Measurements from ENCODE around the gene KCNJ3. TPM values are rescaled to one million over a fixed set of nuclear protein-coding genes. Genes with fewer than 3 reads are reported as not detected.

The KCNJ3 gene
- total and polyA plus RNA-seq, 9 of the 15 experiments (the other 6 are each of a cell fraction or from before 2014, with no cell fraction given): not detected

- Histone ChIP-seq H3K9me3 (replicated peaks; ENCODE audit: control insufficient read depth, insufficient read depth, low read depth, low read length) (0 out of 2 replicates have a peak, but pooled peaks cover 3% of the 10 kb centered on the region), H3K4me3 (no peak overlapping the region), H2AFZ (ENCODE audit: low read depth, low read length) (no peak overlapping the region), H3K4me2 (ENCODE audit: insufficient read depth, low read length) (no peak overlapping the region), H3K9ac (ENCODE audit: insufficient read depth in 1 of 2, low read depth in 2 of 2, low read length in 2 of 2) (no peak overlapping the region), H3K4me1 (replicated peaks in 1 of 2; ENCODE audit: control insufficient read depth in 2 of 2, insufficient read depth in 2 of 2, low read length in 2 of 2) (no peaks in the 10 kb centered on the region), H3K27ac (ENCODE audit: extremely low read depth, low read depth, low read length) (no peak overlapping the region), H3K36me3 (ENCODE audit: control insufficient read depth, insufficient read depth, low read length) (no peaks in the 10 kb centered on the region), H3K9me1 (ENCODE audit: control insufficient read depth, insufficient read depth, low read length) (no peaks in the 10 kb centered on the region), H3K27me3 (ENCODE audit: control insufficient read depth in 2 of 2, insufficient read depth in 2 of 2, low read length in 2 of 2) (no peaks in the 10 kb centered on the region), H3K79me2 (ENCODE audit: control insufficient read depth, insufficient read depth, low read length) (no peaks in the 10 kb centered on the region), H4K20me1 (replicated peaks; ENCODE audit: control insufficient read depth, insufficient read depth, low read length) (no peaks in the 10 kb centered on the region)
- POLR2A ChIA-PET: no interaction called here
- intact Hi-C loops (cut with micrococcal nuclease) (no loop called here), in situ Hi-C loops (cut with MboI) (no loop called here)
- FAIRE-seq (no peak), ATAC-seq (no peak), DNase-seq (ENCODE audit: extremely low read depth in 1 of 4, low spot score in 3 of 4) (no peak)
- WGBS (ENCODE audit: insufficient coverage, low coverage, missing lambda C conversion rate): 1% methylated on average over 4 of the region's 4 CpGs
- CTCF ChIA-PET (ENCODE audit: low intra/inter-chr PET ratio): no interaction called here
- BruUV-seq (replicated peaks): no TSS peak
- TF ChIP-seq CBX1 (IDR thresholded peaks at IDR 0.05; ENCODE audit: low read depth) (no peak), ZNF77 (CRISPR knock-in tag; IDR thresholded peaks at IDR 0.05) (no peak), ZNF589 (CRISPR knock-in tag; IDR thresholded peaks at IDR 0.05; ENCODE audit: low read depth) (no peak), SRSF9 (IDR thresholded peaks at IDR 0.05; ENCODE audit: borderline replicate concordance, low read depth, low read length) (no peak), CHD1 (IDR thresholded peaks at IDR 0.05; ENCODE audit: low read length) (no peak), ZNF696 (CRISPR knock-in tag; conservative IDR thresholded peaks at IDR 0.05) (no peak), THRAP3 (IDR thresholded peaks at IDR 0.05; ENCODE audit: borderline replicate concordance) (no peak), HMG20A (CRISPR knock-in tag; conservative IDR thresholded peaks at IDR 0.05) (no peak), TARDBP (IDR thresholded peaks at IDR 0.05) (no peak), NELFE (IDR thresholded peaks at IDR 0.05; ENCODE audit: insufficient read depth, insufficient read length) (no peak), RBBP5 (IDR thresholded peaks at IDR 0.05; ENCODE audit: borderline replicate concordance, insufficient read depth, low read length, poor library complexity, severe bottlenecking) (no peak), PPARD (CRISPR knock-in tag; IDR thresholded peaks at IDR 0.05) (no peak)
- TF ChIP-seq, protein P1, sequence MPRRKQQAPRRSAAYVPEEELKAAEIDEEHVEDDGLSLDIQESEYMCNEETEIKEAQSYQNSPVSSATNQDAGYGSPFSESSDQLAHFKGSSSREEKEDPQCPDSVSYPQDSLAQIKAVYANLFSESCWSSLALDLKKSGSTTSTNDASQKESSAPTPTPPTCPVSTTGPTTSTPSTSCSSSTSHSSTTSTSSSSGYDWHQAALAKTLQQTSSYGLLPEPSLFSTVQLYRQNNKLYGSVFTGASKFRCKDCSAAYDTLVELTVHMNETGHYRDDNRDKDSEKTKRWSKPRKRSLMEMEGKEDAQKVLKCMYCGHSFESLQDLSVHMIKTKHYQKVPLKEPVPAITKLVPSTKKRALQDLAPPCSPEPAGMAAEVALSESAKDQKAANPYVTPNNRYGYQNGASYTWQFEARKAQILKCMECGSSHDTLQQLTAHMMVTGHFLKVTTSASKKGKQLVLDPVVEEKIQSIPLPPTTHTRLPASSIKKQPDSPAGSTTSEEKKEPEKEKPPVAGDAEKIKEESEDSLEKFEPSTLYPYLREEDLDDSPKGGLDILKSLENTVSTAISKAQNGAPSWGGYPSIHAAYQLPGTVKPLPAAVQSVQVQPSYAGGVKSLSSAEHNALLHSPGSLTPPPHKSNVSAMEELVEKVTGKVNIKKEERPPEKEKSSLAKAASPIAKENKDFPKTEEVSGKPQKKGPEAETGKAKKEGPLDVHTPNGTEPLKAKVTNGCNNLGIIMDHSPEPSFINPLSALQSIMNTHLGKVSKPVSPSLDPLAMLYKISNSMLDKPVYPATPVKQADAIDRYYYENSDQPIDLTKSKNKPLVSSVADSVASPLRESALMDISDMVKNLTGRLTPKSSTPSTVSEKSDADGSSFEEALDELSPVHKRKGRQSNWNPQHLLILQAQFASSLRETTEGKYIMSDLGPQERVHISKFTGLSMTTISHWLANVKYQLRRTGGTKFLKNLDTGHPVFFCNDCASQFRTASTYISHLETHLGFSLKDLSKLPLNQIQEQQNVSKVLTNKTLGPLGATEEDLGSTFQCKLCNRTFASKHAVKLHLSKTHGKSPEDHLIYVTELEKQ (CRISPR knock-in tag; IDR thresholded peaks at IDR 0.05): no peak
- TF ChIP-seq, protein P2, sequence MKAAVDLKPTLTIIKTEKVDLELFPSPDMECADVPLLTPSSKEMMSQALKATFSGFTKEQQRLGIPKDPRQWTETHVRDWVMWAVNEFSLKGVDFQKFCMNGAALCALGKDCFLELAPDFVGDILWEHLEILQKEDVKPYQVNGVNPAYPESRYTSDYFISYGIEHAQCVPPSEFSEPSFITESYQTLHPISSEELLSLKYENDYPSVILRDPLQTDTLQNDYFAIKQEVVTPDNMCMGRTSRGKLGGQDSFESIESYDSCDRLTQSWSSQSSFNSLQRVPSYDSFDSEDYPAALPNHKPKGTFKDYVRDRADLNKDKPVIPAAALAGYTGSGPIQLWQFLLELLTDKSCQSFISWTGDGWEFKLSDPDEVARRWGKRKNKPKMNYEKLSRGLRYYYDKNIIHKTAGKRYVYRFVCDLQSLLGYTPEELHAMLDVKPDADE (conservative IDR thresholded peaks at IDR 0.05; ENCODE audit: control insufficient read depth, low read depth, low read length): no peak
Measured at GRCh38 chr2:154776825-154777224, 78.3 kb downstream of the KCNJ3 start.
